Measurements from ENCODE around the gene SEMA4B. TPM values are rescaled to one million over a fixed set of nuclear protein-coding genes. Genes with fewer than 3 reads are reported as not detected.

SEMA4B gene
- total and polyA plus RNA-seq, 2 of the 8 experiments (the other 6 are each of a cell fraction or from before 2014, with no cell fraction given) = 42.7 to 43.0 TPM

DNA sequence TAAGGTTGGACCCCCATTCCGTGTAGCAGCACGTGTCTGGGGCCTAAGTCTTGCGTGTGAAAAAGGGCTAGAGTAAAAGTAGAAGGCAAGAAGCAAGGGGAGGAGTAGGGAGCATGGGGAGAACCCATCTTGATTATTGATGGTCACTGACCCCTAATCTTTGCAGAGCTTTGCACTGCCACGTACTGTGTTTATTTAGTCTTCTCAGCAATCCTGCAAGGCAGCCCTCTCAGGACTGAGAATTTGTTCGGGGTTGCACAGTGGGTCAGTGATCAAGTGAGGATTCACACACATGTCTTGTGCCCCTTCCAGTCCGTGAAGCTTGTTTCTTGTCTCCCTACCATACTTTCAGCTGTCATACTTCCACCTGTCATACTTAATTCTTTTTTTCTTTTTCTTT lies 7.2 kb downstream of the SEMA4B start:
- H3K4ac ChIP-seq (replicated peaks; ENCODE audit: insufficient read length, low read depth, low read length) = no peak overlapping the region
- H2AK5ac ChIP-seq (ENCODE audit: low read depth, low read length) = no peak overlapping the region
- H3K9ac ChIP-seq (replicated peaks in 1 of 4; ENCODE audit: extremely low read depth in 1 of 4, low read depth in 3 of 4, low read length in 3 of 4) = no peak overlapping the region
- no peak for DNase-seq (ENCODE audit: low read depth in 1 of 2, low spot score in 2 of 2)
- H3K4me3 ChIP-seq (ENCODE audit: extremely low read depth in 1 of 4, insufficient read depth in 2 of 4, low read depth in 3 of 4, low read length in 4 of 4) = no peak overlapping the region
- H4K8ac ChIP-seq (ENCODE audit: extremely low read depth, insufficient read depth, low read length) = peak overlapping the region; percentile 32; the same call in 1 of the 2 replicates
- TF ChIP-seq CHD1 (IDR thresholded peaks at IDR 0.05; ENCODE audit: low read depth, low read length) (no peak), SP1 (IDR thresholded peaks at IDR 0.05; ENCODE audit: low read depth, low read length) (no peak), CTBP2 (IDR thresholded peaks at IDR 0.05; ENCODE audit: borderline replicate concordance, insufficient read depth, insufficient read length, low read length) (no peak)
- TF ChIP-seq, protein P1, sequence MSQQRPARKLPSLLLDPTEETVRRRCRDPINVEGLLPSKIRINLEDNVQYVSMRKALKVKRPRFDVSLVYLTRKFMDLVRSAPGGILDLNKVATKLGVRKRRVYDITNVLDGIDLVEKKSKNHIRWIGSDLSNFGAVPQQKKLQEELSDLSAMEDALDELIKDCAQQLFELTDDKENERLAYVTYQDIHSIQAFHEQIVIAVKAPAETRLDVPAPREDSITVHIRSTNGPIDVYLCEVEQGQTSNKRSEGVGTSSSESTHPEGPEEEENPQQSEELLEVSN (IDR thresholded peaks at IDR 0.05) = no peak
- no peak overlapping the region for H3K56ac ChIP-seq (replicated peaks; ENCODE audit: insufficient read length, low read depth, low read length)
- no peak overlapping the region for H4K91ac ChIP-seq (replicated peaks; ENCODE audit: insufficient read length, low read length)
- H2BK5ac ChIP-seq (ENCODE audit: low read depth, low read length) = no peak overlapping the region
- H3K27ac ChIP-seq (ENCODE audit: low read depth, low read length) = no peak overlapping the region
- H2AFZ ChIP-seq (ENCODE audit: low read length) = no peak overlapping the region
- peaks cover 7 to 25% of the 10 kb centered on the region in 2 experiments for H4K20me1 ChIP-seq (replicated peaks in 1 of 2; ENCODE audit: control insufficient read depth in 1 of 2, insufficient read depth in 2 of 2, low read length in 2 of 2)
- H3K18ac ChIP-seq (ENCODE audit: extremely low read depth, low read length) = no peak overlapping the region
- peaks cover 0 to 3% (median 2%) of the 10 kb centered on the region in 4 experiments; a peak in 4 of 8 replicates for H3K36me3 ChIP-seq (ENCODE audit: control insufficient read depth in 2 of 4, insufficient read depth in 4 of 4, low read length in 3 of 4)
- H2BK12ac ChIP-seq (ENCODE audit: low read depth, low read length) = no peak overlapping the region
- WGBS, 2 experiments (ENCODE audit: extremely low coverage in 1 of 2, insufficient coverage in 1 of 2, insufficient read length in 1 of 2, insufficient replicate concordance in 2 of 2, low coverage in 1 of 2, low lambda C conversion rate in 2 of 2, missing lambda C conversion rate in 1 of 2) = 95% methylated on average over 6 of the region's 6 CpGs; no CpG with 5 or more reads in 1 of the 2 experiments
- no peak overlapping the region for H2BK20ac ChIP-seq (ENCODE audit: low read length)
- POLR2A ChIA-PET (ENCODE audit: partially characterized antibody) = interaction anchor here (0.7 to 0.9 kb wide), 3 partner anchors 8 to 25 kb away, joined by 3 read pairs; partner anchors contain the start of genes CIB1 and GDPGP1
- no peak overlapping the region for H3K23ac ChIP-seq (ENCODE audit: insufficient read length)
- H3K79me2 ChIP-seq (ENCODE audit: control insufficient read depth in 1 of 2, insufficient read depth in 2 of 2, low read length in 2 of 2) = peaks cover 7 to 54% of the 10 kb centered on the region in 2 experiments
- H3K23me2 ChIP-seq (ENCODE audit: low read depth, low read length) = no peaks in the 10 kb centered on the region; the same call in 1 of the 2 replicates
- no peak overlapping the region for H3K14ac ChIP-seq (ENCODE audit: insufficient read length)
- no peaks in the 10 kb centered on the region for H3K27me3 ChIP-seq (replicated peaks in 1 of 4; ENCODE audit: control insufficient read depth in 3 of 4, extremely low read depth in 1 of 4, insufficient read depth in 3 of 4, low read length in 3 of 4)
- no peak for FAIRE-seq
- H4K5ac ChIP-seq (ENCODE audit: insufficient read length, low read depth, low read length) = no peak overlapping the region
- CTCF ChIA-PET (ENCODE audit: partially characterized antibody) = interaction anchor here (0.6 to 12.6 kb wide), 4 partner anchors 9 to 320 kb away, joined by 3 to 182 read pairs (median 24); no protein-coding TSS in a partner anchor
- no peak overlapping the region for H2BK120ac ChIP-seq (replicated peaks; ENCODE audit: low read depth, low read length)
- H2BK15ac ChIP-seq (ENCODE audit: low read length) = no peak overlapping the region
- H3K4me1 ChIP-seq (replicated peaks in 1 of 4; ENCODE audit: control insufficient read depth in 3 of 4, insufficient read depth in 4 of 4, low read length in 3 of 4) = peaks cover 0 to 3% (median 1%) of the 10 kb centered on the region in 4 experiments; a peak in 5 of 7 replicates
- peaks cover 17% of the 10 kb centered on the region for H3K79me1 ChIP-seq (ENCODE audit: low read depth, low read length)
- no peak overlapping the region for H3K4me2 ChIP-seq (ENCODE audit: insufficient read depth in 1 of 2, low read depth in 2 of 2, low read length in 2 of 2)
- no peaks in the 10 kb centered on the region for H3K9me3 ChIP-seq (ENCODE audit: insufficient read depth in 2 of 2, low read depth in 1 of 2, low read length in 1 of 2)
